NCI-H1092 (cell line): ENCODE data around the gene DLG5.

Source experiments
- DNase-seq: peaks from one replicate; lab custom pipeline; 2025; lab: John Stamatoyannopoulos, UW

The DLG5 gene

DNA sequence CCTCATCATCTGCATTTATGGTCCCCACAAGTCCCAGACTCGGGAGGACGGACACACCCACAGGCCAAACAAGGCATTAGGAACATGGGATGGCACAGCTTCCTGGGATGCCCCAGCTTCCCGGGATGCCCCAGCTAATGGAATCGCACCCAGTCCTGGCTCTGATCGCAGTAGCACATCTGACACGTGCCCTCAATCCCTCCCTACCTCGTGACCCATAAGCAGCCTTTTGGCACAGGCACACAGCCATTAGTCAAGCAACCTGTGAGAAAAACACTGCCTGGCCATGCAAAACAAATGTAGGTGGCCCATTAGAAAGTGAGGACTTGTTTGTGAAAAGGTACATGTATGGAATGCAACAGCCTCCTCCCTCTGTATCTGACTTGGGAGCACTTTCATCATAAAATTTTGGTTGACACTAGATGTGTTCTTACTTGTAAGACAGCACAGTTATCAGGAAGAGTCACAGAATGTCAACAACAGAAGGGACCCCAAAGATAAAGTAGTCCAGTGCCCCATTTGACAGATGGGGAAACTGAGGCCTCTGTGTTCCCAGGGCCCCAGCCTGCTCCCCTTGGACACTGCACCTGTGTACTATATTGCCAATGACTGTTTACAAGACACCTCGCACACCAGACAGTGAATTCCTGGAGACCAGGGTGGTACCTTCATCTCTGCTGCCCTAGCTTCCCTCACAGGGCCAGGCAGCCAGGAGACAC lies 34.4 kb downstream of the DLG5 start:
- no peak for DNase-seq

DNA sequence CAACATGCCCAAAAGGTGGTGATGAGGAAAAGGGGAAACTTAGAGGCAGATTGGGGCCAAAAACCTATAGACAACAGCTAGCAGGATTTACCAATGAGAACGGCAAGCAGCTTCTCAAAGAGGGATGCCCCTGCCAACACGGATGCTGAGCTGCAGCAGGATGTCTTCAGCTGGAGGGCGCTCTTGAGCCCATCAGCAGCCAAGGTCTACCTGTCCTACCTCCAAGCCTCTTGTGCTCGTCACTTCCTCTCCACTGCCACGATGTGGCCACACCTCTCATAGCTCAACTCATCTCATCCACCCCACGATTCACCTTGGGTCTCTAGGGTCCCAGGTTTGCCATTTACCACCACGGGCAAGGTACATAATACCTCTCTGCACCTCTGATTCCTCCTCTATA lies 36.5 kb downstream of the DLG5 start:
- no peak for DNase-seq

- DNase-seq, result no peak
Observed at GRCh38 chr10:77889277-77889903, 37.2 kb downstream of the DLG5 start.

DNA sequence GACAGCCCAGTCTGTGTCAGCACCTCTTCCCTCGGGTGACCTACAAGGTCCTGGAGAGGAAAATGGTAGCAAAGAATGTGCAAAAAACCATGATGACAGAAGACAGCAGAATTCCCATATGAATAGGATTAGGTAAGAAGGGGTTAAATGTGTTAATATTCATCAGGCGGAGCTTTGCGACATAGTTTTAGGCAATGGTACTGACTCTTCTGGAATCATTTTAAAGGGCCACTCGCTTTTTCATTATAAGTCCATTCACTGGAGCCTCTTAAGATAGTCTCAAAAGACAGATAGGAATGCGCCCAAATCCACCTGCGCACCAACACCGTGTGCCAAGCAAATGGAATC lies 38.2 kb downstream of the DLG5 start:
- DNase-seq, result no peak

GRCh38 chr10:77887631-77888355 lies 38.8 kb downstream of the DLG5 start:
- no peak for DNase-seq

DNA sequence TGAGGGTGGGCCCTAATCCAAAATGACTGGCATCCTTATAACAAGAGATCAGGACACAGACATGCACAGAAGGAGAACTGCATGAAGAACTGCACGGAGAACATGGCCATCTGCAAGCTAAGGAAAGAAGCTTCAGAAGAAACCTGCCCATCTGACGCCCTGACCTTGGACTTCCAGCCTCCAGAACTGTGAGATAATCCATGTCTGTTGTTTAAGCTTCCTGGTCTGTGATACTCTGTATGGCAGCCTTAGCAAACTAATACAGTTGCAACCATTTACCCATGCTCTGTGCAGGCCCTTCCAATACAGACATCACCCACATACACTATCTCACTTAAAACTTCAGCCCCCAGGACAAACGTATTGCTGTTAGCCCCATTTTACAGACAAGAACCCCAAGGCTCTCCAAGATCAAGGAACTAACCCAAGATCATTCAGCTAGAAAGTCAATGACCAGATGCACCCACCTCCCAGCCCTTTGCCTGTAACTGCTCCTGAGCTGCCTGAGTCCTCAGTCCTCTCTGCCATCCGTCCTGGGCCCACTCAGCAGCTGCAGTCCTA lies 39.7 kb downstream of the DLG5 start:
- no peak for DNase-seq

- no peak for DNase-seq
Observed at GRCh38 chr10:77884181-77884580, 42.4 kb downstream of the DLG5 start.

DNA sequence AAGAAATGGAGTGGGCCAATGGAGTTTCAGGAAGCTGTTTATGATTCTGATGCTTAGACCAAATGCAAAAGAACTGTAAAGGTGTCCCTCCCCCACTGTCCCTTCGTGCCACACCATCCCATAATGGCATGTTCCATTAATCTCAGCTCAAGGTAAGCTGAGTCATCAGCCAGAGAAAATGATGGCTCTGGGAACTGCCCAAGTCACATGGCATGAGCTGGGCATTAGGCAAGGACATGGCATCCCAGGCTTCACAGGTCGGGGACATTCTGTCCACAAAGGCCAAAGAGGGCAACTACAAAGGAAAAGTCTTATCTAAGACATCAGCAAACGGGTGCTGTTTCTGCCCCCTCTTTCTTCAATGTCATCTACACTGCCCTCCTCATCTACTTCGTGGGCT lies 44.9 kb downstream of the DLG5 start:
- no peak for DNase-seq

DNA sequence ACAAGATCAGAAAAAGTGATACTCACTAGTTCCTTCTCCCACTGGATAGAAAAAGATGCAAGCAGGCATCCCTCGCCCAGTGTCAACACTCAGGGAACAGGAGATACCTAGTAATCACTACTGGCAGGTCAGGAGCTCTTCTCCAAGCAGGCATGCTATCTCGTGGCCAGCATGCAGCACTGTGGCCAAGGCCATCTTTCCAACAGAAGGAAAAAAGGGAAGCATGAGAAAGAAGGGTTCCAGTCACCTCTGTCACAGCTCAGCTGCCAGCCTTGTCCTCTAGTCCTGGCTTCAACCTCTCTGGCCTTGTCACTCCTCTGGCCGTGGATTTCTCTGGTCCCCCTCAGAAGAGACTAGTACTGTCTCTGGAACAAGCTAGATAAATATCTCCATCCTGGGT lies 45.3 kb downstream of the DLG5 start:
- no peak for DNase-seq

DNA sequence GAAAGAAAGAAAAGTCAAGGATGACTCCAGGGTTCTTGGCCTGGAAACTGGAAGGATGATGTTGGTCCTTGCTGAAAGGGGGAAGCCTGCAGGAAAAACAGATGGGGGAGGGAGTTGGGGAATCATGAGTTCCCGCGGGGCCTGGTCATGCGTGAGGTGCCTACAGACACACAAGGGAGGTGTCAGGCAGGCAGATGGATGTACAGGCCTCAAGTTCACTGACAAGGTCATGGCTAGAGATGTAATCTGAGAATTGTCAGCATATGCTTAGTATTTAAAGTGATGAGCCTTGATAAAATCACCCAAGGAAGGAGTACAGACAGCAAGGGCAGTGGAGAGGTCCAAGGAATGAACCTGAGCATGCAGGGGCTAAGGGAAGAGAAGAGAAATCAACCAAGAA lies 46.8 kb downstream of the DLG5 start:
- DNase-seq, result no peak

GRCh38 chr10:77879065-77879464 lies 47.5 kb downstream of the DLG5 start:
- DNase-seq, result no peak

- no peak for DNase-seq
Observed at GRCh38 chr10:77877441-77878344, 48.9 kb downstream of the DLG5 start.

DNA sequence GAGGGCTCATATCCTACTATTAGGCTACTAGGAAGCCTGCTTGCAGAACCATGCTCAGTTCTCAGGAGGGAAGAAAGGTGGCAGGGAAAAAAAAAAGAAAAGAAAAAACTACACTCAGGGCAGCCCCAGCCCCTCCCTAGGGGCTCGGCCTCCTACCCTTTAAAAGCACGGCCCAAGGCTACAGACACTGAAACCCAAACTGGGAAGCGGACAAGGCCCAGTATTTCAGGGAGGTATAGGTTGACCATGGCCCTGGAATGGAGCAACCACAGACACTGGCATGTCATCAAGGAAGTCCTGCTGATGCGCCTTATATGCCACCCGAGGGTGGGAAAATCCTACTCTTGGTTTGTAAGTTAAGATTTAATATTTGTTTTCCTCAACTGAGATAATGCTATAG lies 50.8 kb downstream of the DLG5 start:
- no peak for DNase-seq

- no peak for DNase-seq
Observed at GRCh38 chr10:77874872-77875271, 51.7 kb downstream of the DLG5 start.

DNA sequence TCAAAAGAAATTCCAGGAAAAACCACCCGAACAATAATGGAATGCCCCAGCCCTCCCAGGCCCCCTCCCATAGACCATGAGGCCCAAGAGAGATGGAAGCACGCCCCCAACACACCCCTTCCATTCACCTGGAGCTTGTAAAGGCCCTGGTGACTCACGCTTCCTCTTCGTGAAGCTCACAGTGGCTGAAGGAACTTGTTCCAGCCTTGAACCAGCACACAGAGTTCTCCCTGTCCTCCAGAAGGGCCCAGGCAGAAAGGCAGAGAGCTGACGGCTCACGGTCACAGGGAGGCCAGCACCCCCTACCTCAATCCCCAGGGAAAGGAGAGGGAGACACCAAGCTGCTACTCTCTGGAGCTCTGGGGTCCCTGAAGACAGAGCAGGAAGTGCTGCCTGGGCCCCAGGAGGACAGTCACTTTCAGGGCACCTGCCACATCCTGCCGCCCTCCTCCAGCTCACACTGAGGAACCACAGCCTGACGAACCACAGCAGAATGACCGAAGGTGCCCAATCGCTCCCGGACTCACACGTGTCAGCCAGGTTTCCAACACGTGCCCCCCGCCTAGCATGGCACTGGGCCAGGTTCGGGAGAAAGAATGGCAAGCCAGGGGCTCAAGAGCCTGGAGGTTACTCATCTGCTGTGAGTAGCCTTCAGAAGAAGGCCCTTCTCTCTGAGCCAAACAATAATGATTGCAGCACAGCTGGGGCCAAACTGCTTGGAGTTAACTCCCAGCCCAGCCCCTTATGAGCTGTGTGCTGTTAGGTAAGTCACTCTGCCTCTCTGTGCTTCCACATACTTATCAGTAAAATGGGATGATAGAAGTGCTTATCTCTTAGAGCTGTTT lies 52.8 kb downstream of the DLG5 start:
- DNase-seq, result no peak

- no peak for DNase-seq
Observed at GRCh38 chr10:77872947-77873535, 53.5 kb downstream of the DLG5 start.

DNA sequence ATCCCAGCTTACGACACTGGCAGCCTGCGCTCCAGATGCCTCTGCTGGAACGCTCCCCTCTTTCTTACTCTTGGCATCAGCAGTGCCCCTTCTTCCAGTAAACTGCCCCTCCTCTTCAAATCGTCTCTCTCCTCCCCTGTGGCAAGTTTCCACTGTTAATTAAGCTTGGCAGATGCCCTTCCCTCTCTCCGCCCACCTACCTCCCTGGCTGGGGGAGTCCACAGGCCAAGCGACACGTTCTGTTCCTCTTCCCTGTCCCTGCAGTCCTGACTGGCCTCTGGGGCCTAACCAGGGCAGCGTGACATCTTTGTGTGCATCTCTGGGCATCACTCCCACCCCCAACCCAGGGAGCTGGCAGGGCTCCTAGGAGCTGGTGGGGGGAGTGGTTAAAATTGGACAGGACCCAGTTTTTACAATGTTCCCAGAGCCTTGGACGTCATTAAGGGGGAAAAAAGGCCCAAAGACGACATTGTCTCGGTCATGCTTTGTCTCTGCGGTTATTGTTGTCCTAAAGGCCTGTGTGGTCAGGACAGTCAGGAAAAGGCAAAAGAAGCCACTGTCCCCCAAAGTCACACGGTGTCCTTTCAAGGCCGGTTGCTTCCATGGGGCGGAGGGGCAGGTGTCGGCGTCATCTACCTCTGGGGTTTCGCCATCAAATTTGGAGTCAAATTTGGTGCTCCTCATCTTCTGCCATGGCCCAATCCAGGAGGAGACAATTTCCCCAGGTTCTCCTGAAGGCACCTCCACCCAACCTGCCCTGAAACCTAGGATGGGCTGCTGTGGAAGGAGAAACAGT lies 54.2 kb downstream of the DLG5 start:
- DNase-seq, result no peak

GRCh38 chr10:77869626-77870420 lies 56.7 kb downstream of the DLG5 start:
- no peak for DNase-seq

- DNase-seq, result no peak
Observed at GRCh38 chr10:77868523-77868922, 58.0 kb downstream of the DLG5 start.
